OCI-LY1 (cell line): ENCODE results near the gene TMEM252.

ENCODE experiments used
- H2AFZ ChIP-seq: fragments of 200-600 bp; sonication (generic), shearing (Covaris generic); 2 replicates; pipeline ENCODE4 v1.6.0; 2014; ENCODE audit warnings: antibody characterized with exemption, mild to moderate bottlenecking, low read length
- H3F3A ChIP-seq: fragments of 200-600 bp; sonication (generic), shearing (Covaris generic); 2 replicates; pipeline ENCODE4 v1.6.0; 2014; ENCODE audit warnings: mild to moderate bottlenecking, antibody characterized with exemption, low read length, moderate library complexity; ENCODE audit not compliant: insufficient read depth
- H3K27ac ChIP-seq: fragments of 200-600 bp; sonication (generic); 2 replicates; pipeline ENCODE4 v1.5.1; 2014; ENCODE audit warnings: low read length, mixed run types, mild to moderate bottlenecking, low read depth; ENCODE audit not compliant: poor library complexity, severe bottlenecking
- H3K27me3 ChIP-seq: fragments of 200-600 bp; sonication (generic); 2 replicates; pipeline ENCODE4 v1.6.0; 2014; ENCODE audit warnings: antibody characterized with exemption, mild to moderate bottlenecking, low read length, moderate library complexity; ENCODE audit not compliant: insufficient read depth
- H3K36me3 ChIP-seq: fragments of 200-600 bp; sonication (generic); 2 replicates; pipeline ENCODE4 v1.6.1; 2014; ENCODE audit warnings: mild to moderate bottlenecking, antibody characterized with exemption, low read length, moderate library complexity, mixed read lengths; ENCODE audit not compliant: insufficient read depth
- H3K4me1 ChIP-seq: fragments of 200-600 bp; sonication (generic); 2 replicates; pipeline ENCODE4 v1.5.1; 2014; ENCODE audit warnings: mild to moderate bottlenecking, low read length, moderate library complexity; ENCODE audit not compliant: insufficient read depth, severe bottlenecking
- H3K4me2 ChIP-seq: fragments of 200-600 bp; sonication (generic), shearing (Covaris generic); 2 replicates; pipeline ENCODE4 v1.6.1; 2014; ENCODE audit warnings: low read length
- H3K4me3 ChIP-seq: fragments of 200-600 bp; sonication (generic); 2 replicates; pipeline ENCODE4 v1.5.1; 2014; ENCODE audit warnings: low read length, low read depth, mild to moderate bottlenecking, mixed read lengths; ENCODE audit not compliant: poor library complexity, severe bottlenecking
- H3K79me2 ChIP-seq: fragments of 200-600 bp; shearing (Covaris generic); 2 replicates; pipeline ENCODE4 v1.6.1; 2016; ENCODE audit warnings: mixed run types, low read length, mixed read lengths; ENCODE audit not compliant: insufficient read depth
- H3K9ac ChIP-seq: fragments of 200-600 bp; sonication (generic), shearing (Covaris generic); 2 replicates; pipeline ENCODE4 v1.6.1; 2014; ENCODE audit warnings: mild to moderate bottlenecking, low read length, mixed read lengths
- H3K9me2 ChIP-seq: fragments of 200-600 bp; sonication (generic), shearing (Covaris generic); 2 replicates; pipeline ENCODE4 v1.6.1; 2014; ENCODE audit warnings: low read depth, mild to moderate bottlenecking, low read length, mixed read lengths
- H3K9me3 ChIP-seq: fragments of 200-600 bp; shearing (Covaris generic); 2 replicates; pipeline ENCODE4 v1.6.1; 2014; ENCODE audit warnings: low read length, mixed read lengths
- H4K20me1 ChIP-seq: fragments of 200-600 bp; sonication (generic), shearing (Covaris generic); 2 replicates; pipeline ENCODE4 v1.6.0; 2016; ENCODE audit warnings: mild to moderate bottlenecking, low read length; ENCODE audit not compliant: insufficient read depth
- EZH2 ChIP-seq: fragments of 200-600 bp; sonication (generic), shearing (Covaris generic); IDR thresholded peaks from 2 replicates; pipeline ENCODE4 v1.8.0; 2017; ENCODE audit warnings: borderline replicate concordance, mixed run types, mild to moderate bottlenecking, antibody characterized with exemption, low read length, moderate library complexity, mixed read lengths
- TF ChIP-seq, protein P1 (sequence below): fragments of 200-600 bp; sonication (generic), shearing (Covaris generic); IDR thresholded peaks from 2 replicates; pipeline ENCODE4 v1.5.1; 2017; ENCODE audit warnings: mild to moderate bottlenecking, antibody characterized with exemption, low read length, moderate library complexity, mixed read lengths

The TMEM252 gene

DNA sequence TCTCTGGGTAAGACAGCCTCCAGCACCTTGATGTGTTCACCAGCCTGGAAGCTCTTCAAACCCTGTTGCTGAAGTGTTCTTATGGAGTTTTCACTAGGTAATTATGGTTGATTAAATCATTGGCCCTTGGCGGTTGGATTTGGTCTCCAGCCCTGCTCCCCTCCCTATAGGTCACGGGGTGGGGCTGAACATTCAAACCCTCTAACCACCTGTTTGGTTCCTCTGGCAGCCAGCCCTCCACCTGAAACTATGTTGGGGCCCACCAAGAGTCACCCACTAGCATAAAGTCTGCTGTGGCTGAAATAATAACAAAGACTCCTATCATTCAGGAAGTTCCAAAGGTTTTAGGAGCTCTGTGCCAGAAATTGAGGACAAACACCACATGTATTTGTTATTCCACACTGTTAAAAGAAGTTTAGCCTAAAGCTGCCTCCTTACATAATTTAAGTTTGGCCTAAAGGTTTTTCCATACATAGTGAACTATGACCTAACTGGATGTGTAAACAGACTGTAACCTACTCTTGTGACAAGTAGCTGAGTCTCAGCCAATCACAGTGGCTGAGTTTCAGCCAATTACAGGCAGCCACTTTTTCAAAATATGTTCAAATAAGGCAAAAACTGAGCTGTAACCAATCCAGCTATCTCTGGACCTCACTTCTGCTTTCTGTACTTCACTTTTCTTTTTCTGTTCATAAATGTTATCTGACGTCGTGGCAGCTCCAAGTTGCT lies 34.8 kb downstream of the TMEM252 start:
- Histone ChIP-seq H2AFZ (no peak overlapping the region), H3K79me2 (no peaks in the 10 kb centered on the region), H3K9me2 (no peaks in the 10 kb centered on the region), H3K4me1 (peaks cover 8% of the 10 kb centered on the region), H3K27me3 (no peaks in the 10 kb centered on the region), H3K27ac (no peak overlapping the region), H4K20me1 (no peaks in the 10 kb centered on the region), H3K36me3 (no peaks in the 10 kb centered on the region), H3K4me2 (no peak overlapping the region), H3F3A (no peaks in the 10 kb centered on the region), H3K4me3 (no peak overlapping the region), H3K9me3 (no peaks in the 10 kb centered on the region), H3K9ac (no peak overlapping the region)
- no peak for TF ChIP-seq EZH2
- TF ChIP-seq, protein P1, sequence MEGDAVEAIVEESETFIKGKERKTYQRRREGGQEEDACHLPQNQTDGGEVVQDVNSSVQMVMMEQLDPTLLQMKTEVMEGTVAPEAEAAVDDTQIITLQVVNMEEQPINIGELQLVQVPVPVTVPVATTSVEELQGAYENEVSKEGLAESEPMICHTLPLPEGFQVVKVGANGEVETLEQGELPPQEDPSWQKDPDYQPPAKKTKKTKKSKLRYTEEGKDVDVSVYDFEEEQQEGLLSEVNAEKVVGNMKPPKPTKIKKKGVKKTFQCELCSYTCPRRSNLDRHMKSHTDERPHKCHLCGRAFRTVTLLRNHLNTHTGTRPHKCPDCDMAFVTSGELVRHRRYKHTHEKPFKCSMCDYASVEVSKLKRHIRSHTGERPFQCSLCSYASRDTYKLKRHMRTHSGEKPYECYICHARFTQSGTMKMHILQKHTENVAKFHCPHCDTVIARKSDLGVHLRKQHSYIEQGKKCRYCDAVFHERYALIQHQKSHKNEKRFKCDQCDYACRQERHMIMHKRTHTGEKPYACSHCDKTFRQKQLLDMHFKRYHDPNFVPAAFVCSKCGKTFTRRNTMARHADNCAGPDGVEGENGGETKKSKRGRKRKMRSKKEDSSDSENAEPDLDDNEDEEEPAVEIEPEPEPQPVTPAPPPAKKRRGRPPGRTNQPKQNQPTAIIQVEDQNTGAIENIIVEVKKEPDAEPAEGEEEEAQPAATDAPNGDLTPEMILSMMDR, result no peak

DNA sequence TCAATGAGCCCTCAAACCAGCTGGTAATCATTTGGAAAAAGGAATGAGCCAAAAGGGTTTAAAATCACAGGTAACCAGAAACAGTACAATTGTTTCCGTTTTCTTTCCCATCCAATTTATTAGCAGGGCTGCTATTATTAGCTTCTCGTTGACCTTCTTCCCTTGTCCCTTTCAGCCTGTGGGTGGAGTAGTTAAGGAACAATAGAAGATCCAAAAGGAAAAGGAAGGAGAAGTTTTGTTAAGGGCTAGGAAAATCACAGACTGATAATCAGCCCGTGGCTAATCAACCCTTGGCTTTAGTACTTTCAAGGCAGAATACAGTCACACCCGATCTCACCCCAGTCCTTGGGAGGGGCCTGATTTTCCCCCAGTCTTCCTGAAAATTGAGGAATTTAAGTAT lies 38.4 kb downstream of the TMEM252 start:
- Histone ChIP-seq H3K4me1 (peaks cover 8% of the 10 kb centered on the region), H4K20me1 (no peaks in the 10 kb centered on the region), H3K27me3 (no peaks in the 10 kb centered on the region), H3K27ac (no peak overlapping the region), H3K4me3 (no peak overlapping the region), H3K9ac (no peak overlapping the region), H2AFZ (no peak overlapping the region), H3K79me2 (no peaks in the 10 kb centered on the region), H3K9me3 (no peaks in the 10 kb centered on the region), H3K4me2 (no peak overlapping the region), H3F3A (no peaks in the 10 kb centered on the region), H3K9me2 (no peaks in the 10 kb centered on the region), H3K36me3 (no peaks in the 10 kb centered on the region)
- TF ChIP-seq EZH2, result no peak
- TF ChIP-seq, protein P1, result no peak

DNA sequence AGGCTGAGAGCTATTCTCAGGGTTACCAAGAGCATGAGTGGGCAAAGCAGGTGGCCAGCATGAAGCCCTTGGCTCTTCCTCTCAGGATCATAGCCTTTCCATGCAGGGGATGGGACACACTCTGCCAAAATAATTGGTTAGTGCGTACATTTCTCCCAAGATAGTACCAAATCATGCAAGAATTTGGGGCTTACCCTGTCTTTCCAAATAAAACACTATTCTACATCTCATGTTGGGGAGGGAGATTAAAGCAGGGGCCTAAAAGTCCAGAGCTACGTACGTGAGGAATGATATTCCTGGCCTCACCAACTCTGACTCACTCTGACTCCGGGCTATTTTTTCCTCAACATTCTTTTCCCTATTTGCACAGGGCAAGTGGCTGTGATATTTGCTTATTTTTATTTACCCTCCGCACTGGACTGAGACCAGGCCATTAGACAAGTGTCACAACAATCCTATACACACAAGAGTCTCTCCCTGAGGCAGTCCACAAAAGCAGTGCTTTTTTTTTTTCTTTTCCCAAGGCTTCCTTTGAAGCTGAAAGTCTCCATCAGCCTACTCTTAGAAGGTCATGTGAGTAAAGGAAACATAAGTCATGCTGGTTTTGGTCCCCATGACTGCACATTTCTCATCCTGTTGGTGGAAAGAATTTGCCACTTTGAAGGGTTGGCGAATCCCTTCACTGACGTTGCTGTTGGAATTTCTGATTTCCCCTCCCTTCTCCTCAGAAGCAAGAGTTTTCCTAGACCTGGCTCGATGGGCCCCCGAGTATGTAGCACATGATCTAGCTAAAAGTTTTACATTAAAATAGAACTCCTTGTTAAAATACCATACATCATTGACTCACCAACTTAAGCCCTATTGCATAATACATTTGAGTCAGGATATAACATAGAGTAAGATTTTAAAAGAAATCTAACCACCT lies 40.0 kb downstream of the TMEM252 start:
- no peak overlapping the region for H3K4me3 ChIP-seq
- no peaks in the 10 kb centered on the region for H3F3A ChIP-seq
- no peaks in the 10 kb centered on the region for H3K9me3 ChIP-seq
- no peak overlapping the region for H2AFZ ChIP-seq
- H3K4me2 ChIP-seq, result no peak overlapping the region
- H3K9me2 ChIP-seq, result no peaks in the 10 kb centered on the region
- H3K27ac ChIP-seq, result no peak overlapping the region
- H3K27me3 ChIP-seq, result no peaks in the 10 kb centered on the region
- no peaks in the 10 kb centered on the region for H3K79me2 ChIP-seq
- H4K20me1 ChIP-seq, result no peaks in the 10 kb centered on the region
- no peak overlapping the region for H3K9ac ChIP-seq
- H3K36me3 ChIP-seq, result no peaks in the 10 kb centered on the region
- TF ChIP-seq EZH2, result no peak
- TF ChIP-seq, protein P1, result no peak
- H3K4me1 ChIP-seq, result no peaks in the 10 kb centered on the region
